NCI-H187 (cell line): ENCODE measurements around the gene DISP3.

Source experiments
- DNase-seq, 2 experiments: peaks; one replicate each; lab custom pipeline; 2025; lab: John Stamatoyannopoulos, UW

Gene DISP3

DNA sequence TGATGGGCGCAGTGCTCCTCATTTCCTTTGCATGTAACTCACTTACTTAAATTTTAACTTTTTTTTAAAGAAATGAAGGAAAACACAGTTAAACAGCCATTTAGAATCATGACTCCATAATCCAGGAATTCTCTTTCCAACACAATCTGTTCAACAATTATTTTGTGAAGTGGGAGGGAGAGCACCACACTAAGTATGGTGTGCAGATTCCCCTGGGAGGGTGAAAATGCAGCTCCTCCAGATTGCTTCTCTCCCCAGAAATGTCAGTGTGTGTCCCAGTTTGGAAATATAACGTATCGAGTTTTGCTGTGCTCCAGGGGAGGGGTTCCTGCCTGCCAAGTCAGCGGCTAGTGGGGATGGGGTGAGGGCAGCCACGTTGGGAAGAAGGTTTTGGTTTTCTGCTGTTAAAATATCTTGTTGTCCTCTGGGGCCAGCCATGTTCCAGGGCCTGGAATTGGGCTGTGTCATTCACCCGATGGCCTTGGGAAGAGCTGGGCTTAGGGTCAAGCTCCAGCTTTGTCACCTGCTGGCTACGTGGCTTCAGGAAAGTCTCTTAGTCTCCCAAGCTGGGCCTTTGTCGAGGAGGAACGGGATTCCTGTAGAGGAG is 17.3 kb upstream of the DISP3 start:
- no peak for DNase-seq

DNA sequence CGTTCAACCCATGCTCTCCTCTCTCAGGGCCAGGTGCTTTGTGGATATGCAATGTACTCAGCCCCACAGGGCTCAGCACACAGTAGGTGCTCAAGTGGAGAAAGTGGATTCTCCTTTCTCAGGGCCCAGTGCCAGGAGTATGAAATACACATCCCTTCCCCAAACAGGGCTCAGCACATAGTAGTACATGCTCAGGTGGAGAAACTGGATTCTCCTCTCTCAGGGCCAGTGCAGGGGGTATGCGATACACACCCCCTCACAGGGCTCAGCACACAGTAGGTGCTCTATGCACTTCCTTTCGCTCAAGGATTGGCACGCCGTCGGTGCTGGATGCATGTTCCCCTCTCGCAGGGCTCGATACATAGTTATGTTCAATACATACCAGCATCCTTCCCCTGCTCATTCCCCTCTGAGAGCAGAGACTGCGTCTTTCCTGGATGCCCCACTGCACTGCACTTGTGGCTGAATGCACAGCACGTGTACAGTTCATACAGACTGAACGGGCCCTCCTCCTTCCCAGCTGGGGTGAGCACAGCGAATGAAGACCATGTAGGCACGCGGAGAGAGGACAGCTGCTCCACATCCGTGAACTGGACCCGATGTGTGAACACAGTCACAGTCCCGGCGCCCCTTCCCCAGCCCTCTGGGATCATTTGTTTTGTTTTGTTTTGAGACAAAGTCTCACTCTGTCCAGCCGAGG is 16.6 kb upstream of the DISP3 start:
- no peak for DNase-seq

DNA sequence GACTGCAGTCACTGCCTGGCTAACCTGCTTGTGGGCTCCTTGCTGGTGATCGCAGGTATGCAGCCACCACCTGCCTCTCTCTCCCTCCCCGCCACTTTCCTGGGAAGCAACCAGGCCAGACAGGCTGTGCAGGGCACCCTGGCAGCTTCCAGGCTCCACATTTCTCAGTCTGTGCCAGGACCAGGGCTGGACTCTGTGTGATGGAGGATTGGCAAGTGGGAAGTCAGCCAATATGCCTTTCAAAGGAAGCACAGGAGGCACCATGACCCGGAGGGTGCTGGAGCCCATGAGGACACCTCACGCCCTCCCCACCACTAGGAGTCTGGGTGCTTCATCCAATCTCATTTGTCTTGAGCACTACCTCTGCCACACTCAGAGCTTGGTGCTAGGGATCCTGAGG is 15.8 kb upstream of the DISP3 start:
- no peak for DNase-seq

DNA sequence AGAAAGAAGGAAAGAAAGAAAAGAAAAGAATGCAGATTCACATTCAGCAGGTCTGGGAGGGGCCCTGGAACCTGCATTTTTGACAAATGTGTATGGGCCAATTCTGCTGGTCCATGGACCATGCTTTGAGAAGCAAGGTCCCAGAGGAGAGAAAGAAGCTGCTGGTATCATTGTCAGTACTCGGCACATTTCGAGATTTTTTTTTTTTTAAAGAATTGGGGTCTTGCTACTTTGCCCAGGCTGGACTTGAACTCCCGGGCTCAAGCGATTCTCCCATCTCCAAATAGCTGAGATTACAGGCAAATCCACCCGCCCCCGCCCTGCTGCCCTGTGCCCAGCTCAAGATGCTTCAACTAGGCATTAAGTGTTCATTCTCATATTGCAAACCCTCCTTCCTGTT is 13.6 kb upstream of the DISP3 start:
- DNase-seq, result no peak

- no peak for DNase-seq
Measured at GRCh38 chr1:11466416-11466815, 12.5 kb upstream of the DISP3 start.

- no peak for DNase-seq
Measured at GRCh38 chr1:11468878-11469277, 10.1 kb upstream of the DISP3 start.

- DNase-seq, result no peak
Measured at GRCh38 chr1:11470912-11471311, 8.0 kb upstream of the DISP3 start.

GRCh38 chr1:11471473-11471872 is 7.5 kb upstream of the DISP3 start:
- no peak for DNase-seq

DNA sequence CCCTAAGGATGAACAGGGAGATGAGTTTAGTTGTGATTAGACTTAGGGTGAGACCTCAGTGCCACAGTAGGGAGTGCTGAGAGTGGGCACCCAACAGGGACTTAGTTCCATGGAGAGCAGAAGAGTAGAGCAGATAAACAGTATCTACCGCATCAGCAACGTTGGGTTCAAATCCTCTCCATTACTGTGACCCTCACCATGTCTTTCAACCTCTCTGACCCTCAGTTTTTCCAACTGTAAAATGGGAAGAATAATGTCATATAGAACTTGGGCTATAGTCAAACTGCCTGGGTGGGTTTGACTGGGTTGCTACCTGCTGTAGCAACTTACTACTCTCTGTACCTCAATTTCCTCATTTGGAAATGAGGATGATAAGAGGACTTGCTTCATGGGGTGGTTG is 6.7 kb upstream of the DISP3 start:
- no peak for DNase-seq

GRCh38 chr1:11472741-11473140 is 6.2 kb upstream of the DISP3 start:
- DNase-seq, result no peak

DNA sequence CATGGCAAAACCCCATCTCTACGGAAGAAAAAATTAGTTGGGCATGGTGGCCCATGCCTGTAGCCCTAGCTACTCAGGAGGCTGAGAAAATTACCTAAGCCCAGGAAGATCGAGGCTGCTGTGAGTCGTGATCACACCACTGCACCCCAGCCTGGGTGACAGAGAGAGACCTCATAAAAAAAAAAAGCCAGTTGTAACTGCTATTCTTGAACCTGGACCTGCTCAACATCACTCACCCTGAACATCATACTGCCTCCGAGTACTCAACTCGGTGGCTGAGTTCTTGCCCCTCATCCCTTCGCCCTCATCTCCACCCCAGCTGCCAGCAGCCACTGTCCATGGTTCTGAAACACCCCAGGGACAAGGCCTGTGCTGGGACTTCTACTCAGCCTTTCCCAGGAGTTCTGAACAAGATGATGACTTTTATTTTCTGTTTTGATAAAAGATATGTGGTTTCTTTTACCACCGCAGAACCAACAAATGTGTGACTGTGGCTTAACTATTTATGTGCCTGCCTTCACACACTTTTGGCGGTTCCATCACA is 5.4 kb upstream of the DISP3 start:
- DNase-seq, result no peak

- no peak for DNase-seq
Measured at GRCh38 chr1:11474826-11475225, 4.1 kb upstream of the DISP3 start.

GRCh38 chr1:11475748-11476147 is 3.2 kb upstream of the DISP3 start:
- no peak for DNase-seq

GRCh38 chr1:11479375-11479979 is 522 bp downstream of the DISP3 start:
- DNase-seq, result no peak

- no peak for DNase-seq
Measured at GRCh38 chr1:11481019-11481418, 2.1 kb downstream of the DISP3 start.

GRCh38 chr1:11482198-11482597 is 3.2 kb downstream of the DISP3 start:
- no peak for DNase-seq

- no peak for DNase-seq
Measured at GRCh38 chr1:11482701-11483479, 3.9 kb downstream of the DISP3 start.

GRCh38 chr1:11483581-11484320 is 4.8 kb downstream of the DISP3 start:
- no peak for DNase-seq

DNA sequence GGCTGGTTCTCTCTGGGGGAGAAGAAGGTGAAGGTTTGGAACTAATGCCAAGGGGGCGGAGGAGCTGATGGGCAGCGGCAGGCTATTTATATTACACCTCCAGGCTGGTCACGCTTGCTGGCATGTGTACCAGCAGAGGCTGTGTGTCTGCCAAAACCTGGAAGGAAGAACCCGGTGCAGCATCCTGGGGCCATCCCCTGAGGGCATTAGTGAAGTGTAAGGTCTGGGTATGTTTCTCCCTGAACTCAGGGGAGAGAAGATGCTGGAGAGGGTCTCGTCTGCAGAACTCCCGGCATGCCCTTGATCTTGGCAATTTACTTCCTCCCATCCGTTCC is 5.3 kb downstream of the DISP3 start:
- no peak for DNase-seq

- DNase-seq, result no peak
Measured at GRCh38 chr1:11485191-11485590, 6.2 kb downstream of the DISP3 start.

DNA sequence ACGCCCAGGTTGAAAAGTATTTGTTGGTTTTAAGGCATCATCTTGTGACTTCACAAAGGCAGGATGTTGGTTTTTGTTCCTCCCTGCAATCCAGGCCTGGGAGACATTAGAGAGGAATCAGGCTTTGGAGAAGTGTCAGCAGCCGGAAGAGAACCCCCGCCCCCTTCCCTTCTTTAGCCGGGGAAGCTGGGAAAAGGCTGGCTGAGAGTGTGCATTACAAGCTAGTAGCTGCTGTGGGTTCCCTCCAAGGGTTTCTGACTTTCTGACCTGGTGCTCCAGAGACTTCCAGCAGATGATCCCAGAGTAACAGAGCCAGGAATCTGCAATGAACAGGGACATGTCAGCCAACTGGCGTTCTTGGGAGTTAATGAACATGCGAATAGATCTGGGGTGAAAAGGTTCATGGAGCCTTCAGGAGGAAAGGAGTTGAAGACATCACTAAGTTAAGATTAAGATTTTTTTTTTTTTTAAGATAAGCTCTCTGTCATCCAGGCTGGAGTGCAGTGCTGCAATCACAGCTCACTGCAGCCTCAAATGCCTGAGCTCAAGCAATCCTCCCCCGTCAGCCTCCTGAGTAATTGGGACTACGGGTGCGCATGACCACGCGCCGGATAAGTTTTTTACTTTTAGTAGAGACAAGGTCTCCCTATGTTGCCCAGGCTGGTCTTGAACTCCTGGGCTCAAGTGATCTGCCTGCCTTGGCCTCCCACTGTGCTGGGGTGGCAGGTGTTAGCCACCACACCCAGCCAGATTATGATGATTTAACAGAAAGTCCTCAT is 7.5 kb downstream of the DISP3 start:
- no peak for DNase-seq
